GM18517 (cell line): ENCODE data around the gene ST7.

Experiments used
- ATAC-seq: cut with Tn5 transposase; IDR thresholded peaks from one replicate; pipeline ENCODE4 v1.9.1; 2021; ENCODE audit warnings: mild to moderate bottlenecking, moderate library complexity; ENCODE audit not compliant: unreplicated experiment

The ST7 gene

GRCh38 chr7:117247809-117248208, 294.5 kb downstream of the ST7 start:
- ATAC-seq: no peak

DNA sequence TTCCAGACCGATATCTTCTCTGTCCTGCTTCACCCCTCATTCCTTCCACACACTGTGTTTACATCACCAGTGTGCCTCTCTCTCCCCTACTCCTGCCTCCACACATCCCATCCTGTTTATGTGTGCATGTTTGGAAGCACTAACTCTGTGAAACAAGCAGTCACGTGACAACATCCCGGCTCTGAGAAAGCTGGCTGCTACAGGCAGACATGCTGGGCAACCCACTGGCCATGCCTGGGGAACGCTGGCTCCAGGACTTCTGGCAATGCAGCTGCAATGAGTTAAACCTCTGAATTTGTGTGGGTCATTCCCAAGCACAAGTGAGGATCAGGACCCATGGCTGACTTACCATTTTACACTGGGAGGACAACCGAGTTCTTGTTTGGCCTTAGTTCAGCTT, 295.5 kb downstream of the ST7 start:
- no peak for ATAC-seq

GRCh38 chr7:117249696-117250095, 296.4 kb downstream of the ST7 start:
- no peak for ATAC-seq

DNA sequence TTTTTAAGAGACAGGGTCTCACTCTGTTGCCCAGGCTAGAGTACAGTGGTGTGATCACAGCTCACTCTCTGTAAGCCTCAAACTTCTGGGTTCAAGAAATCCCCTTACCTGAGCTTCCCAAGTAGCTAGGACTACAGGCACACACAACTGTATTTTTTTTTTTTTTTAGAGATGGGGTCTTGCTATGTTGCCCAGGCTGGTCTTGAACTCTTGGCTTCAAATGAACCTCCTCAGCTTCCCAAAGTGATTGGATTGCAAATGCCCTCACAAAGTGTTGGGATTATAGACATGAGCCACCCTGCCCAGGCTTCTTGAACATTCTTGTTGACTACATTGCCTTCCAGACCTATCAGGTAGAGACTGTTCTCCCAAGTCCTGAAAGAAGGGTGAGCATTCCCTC, 296.9 kb downstream of the ST7 start:
- ATAC-seq: no peak

- ATAC-seq: no peak
Observed at GRCh38 chr7:117250801-117251200, 297.5 kb downstream of the ST7 start.

DNA sequence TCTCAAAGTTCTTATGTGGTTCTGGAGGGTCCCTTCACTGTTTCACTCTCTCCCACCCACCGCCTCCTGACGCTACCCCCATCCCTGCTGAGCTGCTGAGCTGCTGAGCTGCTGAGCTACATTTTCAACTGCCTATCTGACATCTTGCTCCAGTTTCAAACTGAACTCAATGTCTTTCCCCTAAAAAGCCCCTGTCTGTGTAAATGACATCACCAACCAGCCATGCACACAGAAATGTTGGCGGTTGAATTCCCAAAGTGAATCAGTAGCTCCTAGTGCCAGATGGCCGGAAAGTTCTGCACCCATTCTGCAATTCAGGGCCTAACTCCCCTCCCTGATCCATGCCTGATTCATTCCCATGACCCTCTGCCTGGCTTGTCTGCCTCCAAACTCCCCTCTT, 298.4 kb downstream of the ST7 start:
- ATAC-seq: peak; percentile 65

- ATAC-seq: no peak
Observed at GRCh38 chr7:117259615-117260014, 306.3 kb downstream of the ST7 start.

- no peak for ATAC-seq
Observed at GRCh38 chr7:117262546-117262945, 309.2 kb downstream of the ST7 start.

DNA sequence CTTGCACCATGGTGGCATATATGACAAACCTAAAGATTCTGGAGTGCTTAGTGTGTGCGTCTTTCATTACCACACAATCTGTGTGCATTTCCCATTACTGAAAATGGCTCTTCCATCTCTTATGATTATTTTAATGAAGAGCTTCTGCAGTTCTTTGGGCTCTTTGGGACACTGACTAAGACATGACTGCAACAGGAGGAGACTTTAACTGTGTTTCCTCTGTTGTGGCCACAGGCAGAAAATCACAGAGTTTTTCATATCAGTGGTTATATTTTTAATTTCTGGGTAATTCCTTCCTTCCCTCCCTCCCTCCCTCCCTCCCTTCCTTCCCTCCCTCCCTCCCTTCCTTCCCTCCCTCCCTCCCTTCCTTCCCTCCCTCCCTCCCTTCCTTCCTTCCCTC, 311.4 kb downstream of the ST7 start:
- no peak for ATAC-seq

GRCh38 chr7:117269417-117269816, 316.1 kb downstream of the ST7 start:
- no peak for ATAC-seq

GRCh38 chr7:117269886-117270285, 316.6 kb downstream of the ST7 start:
- ATAC-seq: no peak

GRCh38 chr7:117270371-117270770, 317.1 kb downstream of the ST7 start:
- ATAC-seq: no peak

DNA sequence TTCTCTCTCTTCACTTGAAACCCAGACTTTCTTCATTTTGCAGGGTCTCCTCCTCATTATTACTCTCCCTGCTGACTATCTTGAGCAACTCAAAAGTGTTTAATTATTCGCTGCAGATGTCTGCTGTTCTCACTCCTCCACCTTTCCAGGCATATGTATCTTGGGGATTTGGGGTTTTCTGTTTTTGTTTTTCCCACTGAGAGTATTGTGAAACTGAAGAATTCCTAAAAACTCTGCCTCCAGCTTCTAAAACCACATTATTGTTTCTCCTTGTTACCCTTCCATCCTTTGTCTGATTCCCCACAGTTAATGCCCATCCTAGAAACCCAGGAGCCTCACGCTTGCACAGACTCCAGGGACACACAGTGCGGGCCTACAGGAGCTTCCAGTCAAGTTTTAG, 318.3 kb downstream of the ST7 start:
- no peak for ATAC-seq

DNA sequence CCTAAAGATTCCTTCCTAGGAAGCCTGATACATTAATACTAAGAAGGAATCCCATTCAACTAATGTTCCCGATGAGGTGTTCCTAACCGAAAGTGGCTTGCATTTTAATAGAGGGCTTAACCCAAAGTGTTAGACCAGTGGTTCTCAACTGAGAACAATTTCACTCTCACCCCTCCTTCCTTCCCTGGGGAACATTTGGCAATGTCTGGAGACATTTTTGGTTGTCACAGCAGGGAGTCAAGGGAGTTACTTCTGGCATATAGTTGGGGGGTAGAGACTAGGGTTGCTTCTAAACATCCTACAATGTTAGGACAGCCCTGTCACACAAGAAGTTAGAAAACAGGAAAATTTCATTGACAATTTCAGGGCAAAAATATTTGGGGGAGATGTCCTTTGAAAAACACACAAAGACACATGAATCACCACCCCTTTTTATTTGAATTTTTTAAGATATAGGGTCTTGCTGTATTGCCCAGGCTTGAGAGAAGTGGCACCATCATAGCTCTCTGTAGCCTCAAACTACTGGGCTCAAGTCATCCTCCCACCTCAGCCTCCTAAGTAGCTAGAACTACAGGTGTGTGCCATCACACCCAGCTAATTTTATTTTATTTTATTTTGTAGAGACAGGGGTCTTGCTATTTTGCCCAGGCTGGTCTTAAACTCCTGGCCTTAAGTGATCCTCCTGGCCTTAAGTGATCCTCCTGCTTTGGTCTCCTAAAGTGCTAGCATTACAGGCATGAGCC, 318.9 kb downstream of the ST7 start:
- no peak for ATAC-seq

DNA sequence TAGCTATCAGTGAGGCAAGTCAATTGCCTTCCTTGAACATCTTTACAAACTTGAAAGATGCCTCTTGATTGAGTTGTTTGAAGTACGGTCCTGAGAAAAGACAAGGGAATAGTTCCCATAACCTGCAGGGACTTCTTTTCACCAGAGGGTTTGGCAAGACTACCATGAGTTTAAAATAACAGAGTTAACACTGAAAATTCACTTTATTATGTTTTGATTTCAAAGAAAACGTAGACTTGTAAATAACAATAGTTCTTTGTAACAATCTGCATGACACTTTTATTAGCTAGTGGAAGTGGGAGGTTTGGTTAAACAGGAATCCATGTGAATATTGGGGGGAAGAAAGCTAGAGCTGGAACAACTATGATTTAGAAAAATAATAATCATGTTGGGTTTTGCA, 320.0 kb downstream of the ST7 start:
- ATAC-seq: no peak

GRCh38 chr7:117273814-117274225, 320.5 kb downstream of the ST7 start:
- no peak for ATAC-seq

GRCh38 chr7:117274951-117275350, 321.6 kb downstream of the ST7 start:
- ATAC-seq: no peak

DNA sequence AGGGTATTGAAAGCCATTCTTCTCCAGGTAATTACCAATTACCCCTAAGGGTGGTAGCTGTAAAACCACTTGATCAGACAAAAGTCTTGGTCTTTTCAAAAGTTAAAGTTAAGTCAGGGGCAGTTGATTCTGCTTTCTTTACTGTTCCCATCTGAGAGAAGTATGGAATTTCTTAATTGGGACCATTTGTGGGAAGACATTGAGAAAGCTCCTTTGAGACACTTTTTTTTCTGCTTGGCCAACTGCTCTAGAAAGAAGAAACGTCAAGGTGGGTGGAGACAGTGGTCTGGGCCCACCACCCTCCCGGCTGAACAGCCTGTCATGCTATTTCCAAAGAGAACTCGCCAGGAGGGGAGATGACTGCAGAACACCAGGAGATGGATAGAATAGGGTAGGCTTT, 324.3 kb downstream of the ST7 start:
- ATAC-seq: no peak

- no peak for ATAC-seq
Observed at GRCh38 chr7:117278040-117278439, 324.7 kb downstream of the ST7 start.

GRCh38 chr7:117279203-117279602, 325.9 kb downstream of the ST7 start:
- ATAC-seq: no peak
